Activated CD4-positive, alpha-beta T cell treated with anti-CD3 and anti-CD28 coated beads for 24 hours (primary cell): ENCODE measurements around the gene ATG12.
"Not testable (repeated sequence)": the region's sequence is repeated elsewhere in the genome, so short reads cannot be mapped to it uniquely, and the experiment has no call there.

Experiments used
- DNase-seq, 2 donors: peaks; one replicate each; pipeline ENCODE4 v3.0.0-alpha.2; 2020; ENCODE audit warnings: low read depth in 2 of 2

ATG12 gene

DNA sequence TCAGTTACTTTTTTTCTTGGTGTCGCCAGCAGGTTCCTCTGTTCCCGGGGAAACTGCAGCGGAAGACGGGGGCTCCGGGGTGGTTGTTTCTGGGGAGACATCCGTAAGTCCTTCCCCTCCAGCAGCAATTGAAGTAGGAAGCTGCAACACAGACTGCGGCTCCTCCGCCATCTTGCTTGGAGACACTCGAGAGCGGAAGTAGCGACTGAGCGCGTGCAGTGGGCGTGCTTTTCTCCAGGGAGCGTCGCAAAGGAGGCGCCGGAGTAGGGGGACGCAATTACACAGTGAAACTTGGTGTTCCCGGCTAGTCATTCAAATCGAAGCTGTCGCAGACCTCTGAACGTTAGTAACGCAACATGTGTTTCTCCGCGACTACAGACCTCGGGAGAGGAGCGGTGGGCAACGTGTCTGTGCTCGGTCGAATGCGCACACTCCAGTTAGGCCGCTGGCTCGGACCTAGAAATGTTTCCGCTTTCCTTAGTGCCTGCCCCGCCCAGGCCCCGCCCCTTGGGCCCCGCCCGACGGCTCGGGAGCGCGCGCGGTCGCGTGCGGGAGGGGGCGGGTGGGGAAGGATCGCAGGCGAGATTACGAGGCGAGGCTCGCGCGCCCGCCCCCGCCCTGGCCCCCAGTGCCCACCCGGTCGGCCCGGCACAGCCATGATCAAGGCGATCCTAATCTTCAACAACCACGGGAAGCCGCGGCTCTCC lies at the start of gene ATG12, which contains the start of gene AP3S1:
Gene ATG12 (minus strand): TSS at position 184 of the 707 bp plus-strand sequence. CDS start 13 bp downstream, at position 171.
Gene AP3S1 (plus strand): TSS at position 554 of the 707 bp plus-strand sequence. CDS start 103 bp downstream, at position 657.
- DNase-seq = peak; percentile 76 to 83

GRCh38 chr5:115888027-115888426 lies 46.7 kb upstream of the ATG12 start:
- no peak for DNase-seq

GRCh38 chr5:115885208-115885607 lies 43.8 kb upstream of the ATG12 start:
- not testable (repeated sequence) for DNase-seq

- no peak for DNase-seq
These were observed 43.3 kb upstream of the ATG12 start for GRCh38 chr5:115884704-115885103.

DNA sequence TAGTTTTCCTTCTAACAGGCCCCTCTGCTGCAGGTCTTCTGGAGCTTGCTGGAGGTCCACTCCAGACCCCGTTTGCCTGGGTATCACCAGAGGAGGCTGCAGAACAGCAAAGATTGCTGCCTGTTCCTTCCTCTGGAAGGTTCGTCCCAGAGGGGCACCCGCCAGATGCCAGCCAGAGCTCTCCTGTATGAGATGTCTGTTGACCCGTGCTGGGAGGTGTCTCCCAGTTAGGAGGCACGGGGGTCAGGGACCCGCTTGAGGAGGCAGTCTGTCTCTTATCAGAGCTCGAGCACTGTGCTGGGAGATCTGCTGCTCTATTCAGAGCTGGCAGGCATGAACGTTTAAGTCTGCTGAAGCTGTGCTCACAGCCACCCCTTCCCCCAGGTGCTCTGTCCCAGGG lies 41.1 kb upstream of the ATG12 start:
- DNase-seq = not testable (repeated sequence)

DNA sequence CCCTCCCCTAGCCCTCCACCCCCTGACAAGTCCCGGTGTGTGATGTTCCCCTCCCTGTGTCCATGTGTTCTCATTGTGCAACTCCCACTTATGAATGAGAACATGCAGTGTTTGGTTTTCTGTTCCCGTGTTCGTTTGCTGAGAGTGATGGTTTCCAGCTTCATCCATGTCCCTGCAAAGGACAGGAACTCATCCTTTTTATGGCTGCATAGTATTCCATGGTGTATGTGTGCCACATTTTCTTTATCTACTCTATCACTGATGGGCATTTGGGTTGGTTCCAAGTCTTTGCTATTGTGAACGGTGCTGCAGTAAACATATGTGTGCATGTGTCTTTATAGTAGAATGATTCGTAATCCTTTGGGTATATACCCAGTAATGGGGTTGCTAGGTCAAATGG lies 36.0 kb upstream of the ATG12 start:
- DNase-seq = not testable (repeated sequence)

DNA sequence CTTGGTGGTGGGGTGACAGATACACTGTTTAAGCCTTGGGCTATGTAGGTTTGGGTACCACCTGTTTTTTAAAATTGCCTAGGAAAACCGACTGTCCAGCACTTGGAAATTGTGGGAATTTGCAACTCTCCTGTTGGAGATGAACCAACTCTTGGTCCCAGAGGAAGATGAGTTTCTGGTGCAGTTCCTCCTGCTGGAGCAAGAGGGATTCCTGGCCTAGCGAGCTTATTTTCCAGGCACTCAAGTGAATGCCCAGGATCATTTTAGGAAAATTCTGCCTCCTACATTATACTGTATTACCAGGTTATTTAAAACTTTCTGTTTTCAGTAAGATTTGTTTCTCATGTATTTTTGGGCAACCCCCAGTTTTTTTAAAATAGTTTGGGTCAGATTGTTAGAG lies 34.1 kb upstream of the ATG12 start:
- DNase-seq = no peak

DNA sequence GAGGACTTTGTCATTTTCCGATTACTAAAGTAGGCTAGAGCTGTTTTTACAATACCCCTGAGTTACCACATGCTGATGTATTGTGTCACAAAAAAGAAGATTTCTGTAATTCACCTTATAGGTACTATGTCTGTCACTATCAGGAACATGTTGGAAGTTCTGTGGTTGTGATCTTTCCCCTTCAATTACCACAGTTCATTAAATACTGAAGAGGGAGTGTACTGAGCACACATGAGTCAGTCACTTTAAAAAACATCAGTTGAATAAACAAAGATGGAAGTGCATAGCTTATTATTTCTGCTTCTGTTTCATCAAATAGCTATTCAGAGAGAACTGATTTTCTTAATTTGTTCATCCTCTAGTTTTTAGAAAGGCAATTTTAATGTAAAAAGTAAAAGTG lies 32.0 kb upstream of the ATG12 start:
- no peak for DNase-seq

DNA sequence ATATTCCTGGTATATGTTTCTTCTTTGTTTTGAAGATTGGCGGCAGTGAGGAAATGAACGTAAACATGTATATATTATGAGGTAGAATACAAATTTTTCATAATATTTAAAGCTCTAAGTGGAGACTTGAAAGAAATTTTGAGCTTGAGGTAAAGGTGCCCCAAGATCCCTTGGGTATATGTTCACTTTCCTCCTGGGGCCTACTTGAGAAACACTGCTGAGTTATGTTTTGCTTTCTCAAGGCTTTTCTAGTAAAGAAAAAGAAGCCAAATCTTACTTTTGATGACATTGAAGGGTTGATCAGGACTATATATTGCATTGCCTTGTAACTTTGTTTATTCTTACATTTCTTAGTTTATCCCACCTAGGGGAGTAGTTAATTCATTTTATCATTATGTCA lies 31.1 kb upstream of the ATG12 start:
- no peak for DNase-seq

DNA sequence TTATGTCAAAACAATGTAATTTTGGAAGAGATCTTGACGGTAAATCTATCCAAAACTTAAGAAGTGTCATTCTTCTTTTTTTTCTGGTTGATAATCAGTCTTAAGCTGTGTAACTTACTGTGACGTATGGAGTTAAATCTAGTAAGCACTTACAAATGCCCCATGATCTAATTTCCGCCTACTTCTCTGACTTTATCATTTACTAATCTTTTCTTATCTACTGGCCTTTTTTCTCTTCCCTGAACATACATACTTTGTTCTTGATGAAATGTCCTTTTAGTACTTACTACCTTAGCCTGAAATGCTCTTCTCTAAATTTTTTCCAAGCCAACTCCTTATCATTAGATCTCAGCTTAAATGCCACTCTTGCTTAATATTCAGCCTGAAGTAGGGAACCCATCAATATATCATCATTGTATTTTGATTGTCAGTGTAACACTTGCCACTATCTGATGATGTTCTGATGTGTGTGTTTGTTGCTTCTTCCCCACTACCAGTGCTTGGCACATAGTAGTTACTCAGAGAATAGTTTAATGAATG lies 28.0 kb upstream of the ATG12 start:
- no peak for DNase-seq

DNA sequence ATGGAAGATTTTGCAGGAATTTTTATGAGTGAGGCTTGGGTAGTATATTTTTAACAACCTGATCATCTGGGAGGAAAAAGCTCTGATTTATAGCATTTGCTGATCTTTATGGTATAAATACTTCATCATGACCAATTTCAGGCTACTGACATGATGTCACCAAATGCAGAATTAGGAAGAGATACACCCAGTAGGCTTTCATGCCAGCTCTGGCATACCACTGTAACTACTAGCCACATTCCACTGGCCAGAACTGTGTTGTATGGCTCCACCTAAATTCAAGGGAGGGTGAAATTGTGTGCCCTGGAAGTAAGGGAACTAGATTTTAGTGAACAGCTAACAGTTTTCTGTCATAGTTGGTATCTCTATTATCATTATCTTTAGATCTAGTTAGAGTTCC lies 18.0 kb upstream of the ATG12 start:
- no peak for DNase-seq

DNA sequence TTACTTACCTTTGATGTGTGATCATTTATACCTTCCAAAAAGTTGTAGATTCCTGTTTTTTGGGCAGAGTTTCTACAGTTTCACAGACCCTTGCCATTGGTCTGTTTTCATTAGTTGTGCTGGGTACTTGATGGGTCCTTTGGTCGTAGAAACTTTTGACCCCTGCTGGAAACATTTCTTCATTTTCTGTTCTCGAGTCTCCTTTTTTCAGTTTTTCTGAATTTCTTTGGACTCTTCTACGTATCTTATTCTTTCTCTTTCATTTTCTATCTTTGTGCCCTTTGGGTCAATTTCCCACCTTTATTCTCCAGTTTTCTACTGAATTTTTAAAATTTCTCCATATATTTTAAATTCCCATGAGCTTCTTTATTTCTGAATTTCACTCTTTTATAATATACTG lies 17.0 kb upstream of the ATG12 start:
- DNase-seq = no peak

- DNase-seq = no peak
These were observed 16.4 kb upstream of the ATG12 start for GRCh38 chr5:115857626-115858349.

DNA sequence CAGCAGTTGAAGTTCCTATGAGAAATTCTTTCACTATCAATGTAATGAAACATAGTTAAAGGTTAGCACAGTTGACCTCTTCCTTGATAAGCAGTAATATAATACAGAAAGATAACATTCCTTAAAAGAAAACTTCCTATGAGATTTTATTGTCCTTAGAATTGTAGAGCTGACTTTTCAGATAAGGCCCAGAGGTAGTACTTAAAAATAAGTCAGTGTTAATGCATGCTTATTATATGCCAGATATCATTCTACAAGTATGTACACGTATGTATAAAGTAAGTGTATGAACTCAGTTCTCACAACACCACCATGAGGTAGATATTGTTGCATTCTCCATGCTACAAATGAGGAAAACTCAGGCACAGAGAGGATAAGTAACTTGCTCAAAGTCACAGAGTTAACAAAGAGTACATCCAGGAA lies 15.7 kb upstream of the ATG12 start:
- no peak for DNase-seq

- DNase-seq = no peak
These were observed 14.6 kb upstream of the ATG12 start for GRCh38 chr5:115855959-115856358.

- no peak for DNase-seq
These were observed 12.8 kb upstream of the ATG12 start for GRCh38 chr5:115854139-115854538.

DNA sequence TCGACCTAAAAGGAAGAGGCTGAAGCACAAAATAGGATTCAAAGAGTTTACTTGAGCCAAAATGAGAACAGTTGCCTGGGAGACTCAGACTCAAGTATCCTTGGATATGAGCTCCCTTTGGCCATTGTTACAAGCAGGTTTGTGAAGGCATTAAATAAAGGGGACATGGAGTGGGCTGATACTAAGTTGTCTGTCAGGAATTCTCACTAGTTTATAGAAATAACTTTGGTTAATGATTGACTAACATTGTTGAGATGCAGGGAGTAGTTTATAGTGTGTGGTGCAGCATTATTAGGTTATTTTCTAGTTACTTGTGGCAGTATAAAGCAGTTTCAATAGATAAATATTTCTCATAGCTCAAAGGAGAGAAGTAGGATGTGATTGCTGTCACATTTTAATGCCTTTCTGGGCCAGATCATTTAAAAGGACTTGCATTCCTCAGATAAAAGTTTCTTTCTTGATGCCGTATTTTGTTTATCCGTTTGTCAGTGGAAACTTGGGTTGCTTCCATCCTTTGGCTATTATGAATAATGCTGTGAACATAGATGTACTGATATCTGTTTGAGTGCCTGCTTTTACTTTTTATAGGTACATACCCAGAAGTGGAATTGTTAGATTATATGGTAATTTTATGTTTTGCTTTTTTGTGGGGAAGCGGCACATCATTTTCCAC lies 9.5 kb upstream of the ATG12 start:
- no peak for DNase-seq

DNA sequence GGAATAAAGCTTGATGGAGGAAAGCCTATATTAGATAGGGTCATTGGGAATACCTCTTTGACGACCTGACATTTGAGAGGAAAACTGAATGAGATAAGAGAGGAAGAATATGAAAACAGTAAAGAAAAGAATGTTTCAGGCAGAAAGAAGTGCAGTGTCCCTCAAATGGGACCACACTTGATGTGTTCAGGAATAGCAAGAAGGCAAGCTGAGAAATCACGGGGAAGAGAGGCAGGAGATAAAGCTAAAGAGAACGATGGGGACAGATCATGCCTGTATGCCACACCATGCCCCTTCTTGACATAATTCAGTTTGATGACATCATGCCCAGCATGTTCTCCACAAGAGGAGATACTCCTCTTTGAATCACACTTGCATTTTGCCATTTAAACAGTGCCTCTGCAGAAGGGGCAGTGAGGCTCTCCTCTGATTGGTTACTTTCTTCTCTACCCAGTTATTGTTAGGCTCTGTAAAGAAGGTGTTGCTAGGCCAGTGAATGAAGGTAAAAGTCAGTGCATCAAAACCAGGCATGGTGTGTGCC lies 8.0 kb upstream of the ATG12 start:
- DNase-seq = no peak

DNA sequence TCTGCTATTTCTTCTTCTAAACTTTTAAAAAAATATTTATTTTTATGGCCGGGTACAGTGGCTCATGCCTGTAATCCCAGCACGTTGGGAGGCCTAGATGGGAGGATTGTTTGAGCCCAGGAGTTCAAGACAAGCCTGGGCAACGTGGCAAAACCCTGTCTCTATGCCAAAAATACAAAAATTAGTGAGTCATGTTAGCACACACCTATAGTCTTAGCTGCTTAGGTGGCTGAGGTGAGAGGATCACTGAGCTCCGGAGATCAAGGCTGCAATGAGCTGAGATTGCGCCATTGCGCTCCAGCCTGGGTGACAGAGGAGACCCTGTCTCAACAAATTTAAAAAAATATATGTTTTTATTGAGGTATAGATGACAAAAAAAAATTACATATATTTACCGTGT lies 5.9 kb upstream of the ATG12 start:
- no peak for DNase-seq

DNA sequence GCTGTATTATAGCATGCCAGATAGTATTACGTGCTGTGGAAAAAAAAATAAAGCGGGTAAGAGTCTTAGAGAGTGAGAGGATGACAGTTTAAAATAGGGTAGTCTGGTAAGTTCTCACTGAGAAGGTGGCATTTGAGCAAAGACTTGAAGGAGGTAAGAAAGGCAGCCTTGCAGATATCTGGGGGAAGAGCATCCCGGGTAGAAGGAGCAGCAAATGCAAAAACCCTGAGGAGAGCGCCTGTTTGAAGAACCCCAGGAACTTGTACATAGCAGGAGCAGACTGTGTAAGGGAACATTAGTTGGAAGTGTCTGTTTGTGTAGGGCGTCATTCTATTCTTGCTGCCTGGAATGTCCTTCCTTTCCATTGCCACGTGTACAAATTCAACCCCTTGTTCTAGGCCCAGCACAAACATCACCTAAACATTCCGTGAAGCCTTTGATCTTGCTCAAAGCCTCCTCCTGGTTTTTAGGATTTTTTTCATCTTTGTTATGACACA lies 3.0 kb upstream of the ATG12 start:
- DNase-seq = no peak

DNA sequence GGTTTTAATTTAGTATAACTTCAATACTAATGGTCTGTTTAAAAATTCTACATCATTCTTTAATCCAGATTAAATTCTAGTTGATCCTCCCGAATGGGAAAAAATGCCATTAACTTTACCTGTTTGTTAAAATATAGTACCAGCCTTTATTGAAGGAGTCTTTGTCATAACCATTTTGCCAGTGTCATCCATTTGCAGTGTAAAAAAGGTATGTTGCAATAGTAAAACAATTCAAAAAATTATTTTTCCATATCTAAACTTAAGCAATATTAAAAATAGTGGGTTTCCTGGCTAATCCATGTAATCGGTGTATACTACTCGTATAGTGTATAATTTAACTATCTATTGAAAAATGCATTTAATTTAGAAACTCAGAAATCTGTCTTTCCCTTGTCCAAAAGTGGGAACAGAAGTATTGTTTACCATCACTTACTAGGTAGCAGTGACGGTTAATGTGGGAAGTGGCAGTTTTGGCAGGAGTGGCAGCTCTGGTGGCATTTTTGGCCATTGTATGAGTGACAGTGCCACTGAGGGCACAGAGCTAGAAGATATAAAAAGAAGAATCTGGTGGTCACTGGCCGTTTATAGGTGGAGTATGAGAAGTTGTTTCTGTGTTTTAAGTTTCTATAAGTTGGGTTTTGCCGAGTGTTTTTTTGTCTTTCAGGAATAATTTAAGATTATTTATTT lies 2.2 kb upstream of the ATG12 start:
- DNase-seq = no peak
